ENCODE measurements around the gene GLS2.

DNA sequence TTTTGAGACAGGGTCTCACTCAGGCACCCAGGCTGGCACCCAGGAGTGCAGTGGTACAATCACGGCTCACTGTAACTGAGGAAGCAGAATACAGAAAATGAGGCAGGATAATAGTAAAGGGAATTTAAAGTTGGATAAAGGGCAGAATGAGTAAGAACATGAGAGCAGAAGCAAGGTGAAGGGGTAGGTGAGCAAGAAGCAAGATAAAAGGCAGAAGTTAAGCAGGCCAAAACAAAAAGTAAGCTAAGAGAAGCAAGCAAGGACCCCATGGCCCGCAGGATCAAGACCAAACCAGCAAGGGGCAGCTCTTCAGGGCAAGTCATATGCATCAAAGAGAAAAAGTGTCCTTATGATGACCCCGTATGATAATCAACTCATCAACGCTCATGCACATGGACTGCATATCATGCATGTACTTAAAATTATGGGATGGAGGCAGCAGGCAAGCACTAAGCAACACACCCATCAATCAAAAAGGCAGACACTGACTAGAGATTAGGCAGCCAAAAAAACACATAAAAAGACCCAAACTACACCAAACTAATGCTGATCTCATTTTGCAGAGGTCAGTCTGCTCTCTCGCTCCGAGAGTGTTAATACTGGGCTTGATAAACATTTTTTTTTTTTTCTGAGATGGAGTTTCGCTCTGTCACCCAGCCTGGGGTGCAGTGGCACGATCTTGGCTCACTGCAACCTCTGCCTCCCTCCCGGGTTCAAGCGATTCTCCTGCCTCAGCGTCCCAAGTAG lies 50.4 kb downstream of the GLS2 start:
- no peak for TF ChIP-seq POLR2A (IDR thresholded peaks at IDR 0.05; ENCODE audit: low read depth, low read length)
- TF ChIP-seq, protein P1, sequence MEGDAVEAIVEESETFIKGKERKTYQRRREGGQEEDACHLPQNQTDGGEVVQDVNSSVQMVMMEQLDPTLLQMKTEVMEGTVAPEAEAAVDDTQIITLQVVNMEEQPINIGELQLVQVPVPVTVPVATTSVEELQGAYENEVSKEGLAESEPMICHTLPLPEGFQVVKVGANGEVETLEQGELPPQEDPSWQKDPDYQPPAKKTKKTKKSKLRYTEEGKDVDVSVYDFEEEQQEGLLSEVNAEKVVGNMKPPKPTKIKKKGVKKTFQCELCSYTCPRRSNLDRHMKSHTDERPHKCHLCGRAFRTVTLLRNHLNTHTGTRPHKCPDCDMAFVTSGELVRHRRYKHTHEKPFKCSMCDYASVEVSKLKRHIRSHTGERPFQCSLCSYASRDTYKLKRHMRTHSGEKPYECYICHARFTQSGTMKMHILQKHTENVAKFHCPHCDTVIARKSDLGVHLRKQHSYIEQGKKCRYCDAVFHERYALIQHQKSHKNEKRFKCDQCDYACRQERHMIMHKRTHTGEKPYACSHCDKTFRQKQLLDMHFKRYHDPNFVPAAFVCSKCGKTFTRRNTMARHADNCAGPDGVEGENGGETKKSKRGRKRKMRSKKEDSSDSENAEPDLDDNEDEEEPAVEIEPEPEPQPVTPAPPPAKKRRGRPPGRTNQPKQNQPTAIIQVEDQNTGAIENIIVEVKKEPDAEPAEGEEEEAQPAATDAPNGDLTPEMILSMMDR (IDR thresholded peaks at IDR 0.05 in 2 of 3, conservative IDR thresholded peaks at IDR 0.05 in 1 of 3; ENCODE audit: control insufficient read depth in 2 of 3, extremely low read depth in 1 of 3, insufficient read depth in 1 of 3, low read depth in 3 of 3, low read length in 3 of 3): no peak
- no peak for TF ChIP-seq ZNF207 (IDR thresholded peaks at IDR 0.05; ENCODE audit: borderline replicate concordance)
- TF ChIP-seq SUPT20H (IDR thresholded peaks at IDR 0.05; ENCODE audit: borderline replicate concordance, control insufficient read depth, low read depth, low read length): no peak
- no peak for TF ChIP-seq POLR2AphosphoS2 (IDR thresholded peaks at IDR 0.05; ENCODE audit: low read depth, low read length)
- no peak for TF ChIP-seq NFYB (IDR thresholded peaks at IDR 0.05; ENCODE audit: insufficient read depth, low read depth, low read length)
- TF ChIP-seq FOS (IDR thresholded peaks at IDR 0.05; ENCODE audit: borderline replicate concordance, extremely low read depth, insufficient read length): no peak
- TF ChIP-seq, protein P2, sequence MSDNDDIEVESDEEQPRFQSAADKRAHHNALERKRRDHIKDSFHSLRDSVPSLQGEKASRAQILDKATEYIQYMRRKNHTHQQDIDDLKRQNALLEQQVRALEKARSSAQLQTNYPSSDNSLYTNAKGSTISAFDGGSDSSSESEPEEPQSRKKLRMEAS (IDR thresholded peaks at IDR 0.05; ENCODE audit: low read depth, low read length): no peak
- TF ChIP-seq RCOR1 (conservative IDR thresholded peaks at IDR 0.05; ENCODE audit: low read depth, low read length): no peak
- no peak for TF ChIP-seq ATF2 (IDR thresholded peaks at IDR 0.05; ENCODE audit: low read length)
- TF ChIP-seq ETV6 (conservative IDR thresholded peaks at IDR 0.05 in 1 of 2, IDR thresholded peaks at IDR 0.05 in 1 of 2; ENCODE audit: borderline replicate concordance in 1 of 2, low read depth in 1 of 2): no peak
- no peak for TF ChIP-seq SP1 (IDR thresholded peaks at IDR 0.05; ENCODE audit: low read depth, low read length)

Data from GM12878 (cell line).